C1 segment of cervical spinal cord (tissue), 14 donors: ENCODE results near the gene VIPAS39.

Experiments
- DNase-seq, 14 donors: peaks; one replicate each; lab custom pipeline; 2025; lab: John Stamatoyannopoulos, UW

The VIPAS39 gene

DNA sequence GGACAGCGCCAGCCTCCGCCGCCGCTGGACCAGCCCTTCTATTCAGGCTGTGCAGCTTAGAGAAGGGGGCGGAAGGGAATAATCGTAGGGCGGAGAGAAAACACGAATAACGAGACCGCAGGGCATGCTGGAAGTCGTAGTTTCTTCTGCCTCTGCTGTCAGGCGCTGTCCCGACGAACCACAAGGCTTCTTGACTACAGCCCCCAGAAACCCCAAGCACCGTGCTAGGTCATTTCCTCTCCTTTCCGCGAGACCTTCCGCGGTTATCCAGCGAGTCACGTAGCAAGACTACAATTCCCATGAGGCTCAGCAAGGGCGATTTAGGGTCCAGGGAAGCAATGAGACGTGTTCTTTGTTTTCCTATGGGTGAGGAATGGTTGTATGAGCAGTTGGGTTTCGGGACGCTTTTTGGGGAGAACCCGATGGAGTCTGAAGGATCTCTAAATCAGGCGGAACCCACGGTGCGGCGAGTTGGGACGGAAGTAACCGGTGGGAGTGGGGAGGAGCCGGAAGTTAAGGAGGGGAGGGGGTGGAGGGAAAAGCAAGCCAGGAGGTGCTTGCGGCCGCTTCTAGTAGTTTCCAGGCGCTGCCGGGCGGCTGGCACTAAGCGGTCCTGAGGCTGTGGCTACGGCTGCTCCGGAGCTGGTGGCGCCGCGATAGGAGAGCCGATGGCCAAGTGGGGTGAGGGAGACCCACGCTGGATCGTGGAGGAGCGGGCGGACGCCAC, at the start of gene VIPAS39, which contains the start of gene AHSA1:
Gene VIPAS39 (minus strand): TSS at position 80 of the 727 bp plus-strand sequence. CDS start 3,499 bp downstream, outside the sequence.
Gene AHSA1 (plus strand): TSS at position 572 of the 727 bp plus-strand sequence. CDS start 97 bp downstream, at position 669.
- DNase-seq = peak; percentile 85 to 100 (median 97)

DNA sequence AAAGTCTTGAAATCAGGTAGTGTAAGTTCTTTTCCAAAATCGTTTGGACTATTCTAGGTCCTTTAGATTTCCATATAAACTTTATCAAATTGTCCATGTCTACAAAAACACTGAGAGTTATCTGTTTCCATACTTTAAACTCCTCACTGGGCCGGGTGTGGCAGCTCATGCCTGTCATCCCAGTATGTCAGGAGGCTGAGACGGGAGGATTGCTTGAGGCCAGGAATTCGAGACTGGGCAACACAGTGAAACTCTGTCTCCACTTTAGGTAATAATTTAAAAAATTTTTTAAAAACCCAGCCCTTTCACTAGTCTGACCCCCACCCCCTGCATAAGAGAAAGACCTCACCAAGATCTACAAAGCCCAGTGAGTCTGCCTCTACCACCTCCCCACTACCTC, 47.6 kb upstream of the VIPAS39 start:
- no peak for DNase-seq

DNA sequence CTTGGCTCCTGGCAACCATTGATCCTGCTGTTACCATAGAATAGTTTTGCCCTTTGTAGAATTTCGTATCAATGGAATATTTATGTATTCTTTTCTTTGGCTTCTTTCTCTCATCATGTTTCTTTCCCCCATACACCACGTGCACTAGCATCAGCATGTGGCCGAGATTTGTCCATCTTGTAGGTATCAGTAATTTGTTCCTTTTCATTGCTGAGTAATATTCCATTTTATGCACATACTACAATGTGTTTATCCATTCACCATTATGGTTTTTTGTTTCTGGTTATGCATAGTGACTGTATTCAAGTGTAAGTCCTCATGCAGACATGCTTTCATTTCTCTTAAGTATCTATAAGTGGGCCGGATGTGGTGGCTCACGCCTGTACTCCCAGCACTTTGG, 45.7 kb upstream of the VIPAS39 start:
- DNase-seq = no peak

DNA sequence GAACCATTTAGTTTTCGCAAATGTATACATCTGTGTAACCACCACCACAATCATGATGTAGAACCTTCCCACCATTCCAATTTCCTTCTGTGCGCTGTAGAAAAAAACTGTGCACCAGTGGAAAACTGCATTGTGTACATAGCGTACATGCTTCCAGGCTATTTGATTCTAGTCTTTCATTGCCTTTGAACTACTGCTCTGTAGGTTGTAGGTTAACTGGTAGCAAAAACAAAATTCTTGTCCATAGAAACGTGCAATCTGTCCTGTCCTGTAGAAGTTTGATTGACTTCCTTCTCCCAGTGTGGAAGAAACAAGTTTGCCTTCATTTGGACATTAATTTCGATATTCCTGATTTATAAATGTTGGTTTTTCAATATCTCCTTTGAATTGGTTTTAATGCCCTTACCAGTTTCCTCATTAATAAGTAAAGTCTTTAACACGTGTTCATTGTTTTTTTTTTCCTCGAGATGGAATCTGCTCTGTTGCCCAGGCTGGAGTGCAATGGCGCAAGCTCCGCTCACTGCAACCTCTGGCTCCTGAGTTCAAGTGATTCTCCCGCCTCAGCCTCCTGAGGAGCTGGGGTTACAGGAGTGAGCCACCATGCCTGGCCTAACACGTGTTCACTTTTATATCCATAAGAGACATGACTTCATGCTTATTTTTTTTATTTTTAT, 44.8 kb upstream of the VIPAS39 start:
- no peak for DNase-seq

DNA sequence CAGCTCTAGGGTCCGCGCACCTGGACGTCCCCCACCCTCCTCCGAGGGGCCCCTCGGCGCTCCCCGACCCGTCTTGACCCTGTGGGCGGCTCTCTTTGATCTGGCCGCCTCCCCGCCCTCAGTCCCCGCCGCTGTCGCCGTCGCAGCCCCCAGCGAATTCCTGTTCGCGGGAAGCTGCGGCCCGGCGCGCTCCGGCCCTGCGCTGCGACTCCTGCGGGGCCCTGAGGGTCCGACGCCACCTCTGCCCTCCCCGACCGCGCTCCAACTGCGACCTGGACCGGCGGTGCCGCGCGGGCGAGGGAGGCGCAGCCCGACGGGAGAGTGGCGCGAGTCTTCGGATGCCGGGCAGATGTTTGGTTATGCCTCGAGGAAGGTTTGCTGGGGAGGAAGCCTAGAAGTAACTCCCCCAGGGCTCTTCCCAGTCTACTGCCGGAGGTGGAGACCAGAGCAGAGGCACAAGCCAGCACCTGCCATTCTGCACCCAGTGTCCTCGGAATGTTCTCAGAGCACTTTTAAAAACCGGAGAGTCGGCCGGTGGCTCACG, 41.7 kb upstream of the VIPAS39 start:
- DNase-seq = no peak

DNA sequence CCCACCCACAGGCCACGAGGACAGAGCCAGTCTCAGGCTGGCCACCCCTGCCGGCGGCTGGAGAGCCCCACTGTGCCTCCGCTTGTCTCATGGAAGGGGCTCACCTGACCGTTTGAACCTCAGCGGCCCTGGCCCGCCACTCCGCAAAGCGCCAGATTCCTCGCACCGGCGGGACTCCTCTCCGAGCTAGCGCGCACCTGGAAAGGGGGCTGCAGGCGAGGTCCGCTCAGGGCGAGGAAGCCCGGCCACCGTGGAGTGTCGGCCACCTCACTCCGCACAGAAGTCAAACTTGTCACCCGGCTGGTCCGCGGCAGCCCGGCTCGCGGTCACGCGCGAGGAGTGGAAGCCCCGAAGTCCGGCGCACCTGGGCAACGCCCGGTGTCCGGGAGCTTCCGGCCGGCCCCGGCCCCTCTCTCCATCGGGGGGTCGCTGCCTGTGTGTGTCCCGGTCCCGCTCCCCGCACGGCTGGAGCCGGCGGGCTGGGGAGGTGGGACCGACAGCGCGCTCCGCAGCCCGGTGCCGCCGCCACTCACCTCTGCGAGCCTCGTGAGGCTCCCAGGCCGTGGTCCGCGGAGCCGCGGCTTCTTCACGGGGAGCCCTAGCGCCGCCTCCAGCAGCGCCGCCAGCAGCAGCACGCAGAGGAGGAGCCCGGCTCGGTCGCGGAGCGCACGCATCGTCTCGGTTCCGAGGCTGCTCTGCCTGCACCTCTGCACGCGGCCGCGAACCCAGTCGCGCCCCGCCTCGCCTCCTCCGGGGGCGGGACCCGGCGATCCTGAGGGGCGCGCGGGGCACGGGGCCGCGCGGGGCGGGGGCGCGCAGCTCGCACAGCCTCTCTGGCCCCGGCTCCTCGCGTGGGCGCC, 40.9 kb upstream of the VIPAS39 start, which contains the start of gene ISM2:
Gene ISM2 (minus strand): TSS at position 697 of the 860 bp plus-strand sequence. CDS start 23 bp downstream, at position 674.
- peak in 1 of 14 donors; percentile 1 for DNase-seq

DNA sequence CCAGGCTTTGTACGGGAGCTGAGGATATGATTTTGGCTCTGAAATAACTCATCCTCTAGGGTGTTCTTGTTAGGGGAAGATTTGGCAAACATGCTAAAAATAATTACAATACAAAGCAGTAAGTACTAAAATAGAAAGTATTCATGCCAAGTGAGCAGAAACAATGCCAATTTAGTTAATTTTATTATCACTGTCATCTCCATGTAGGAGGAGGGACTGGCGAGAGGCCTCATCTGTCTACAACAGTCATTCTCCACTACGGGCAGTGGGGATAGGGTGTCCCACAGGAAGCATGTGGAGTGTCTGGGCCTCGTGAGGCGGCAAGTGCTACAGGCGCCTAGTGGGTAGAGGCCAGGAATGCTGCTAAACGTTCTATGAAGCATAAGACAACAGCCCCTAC, 37.9 kb upstream of the VIPAS39 start:
- no peak for DNase-seq

DNA sequence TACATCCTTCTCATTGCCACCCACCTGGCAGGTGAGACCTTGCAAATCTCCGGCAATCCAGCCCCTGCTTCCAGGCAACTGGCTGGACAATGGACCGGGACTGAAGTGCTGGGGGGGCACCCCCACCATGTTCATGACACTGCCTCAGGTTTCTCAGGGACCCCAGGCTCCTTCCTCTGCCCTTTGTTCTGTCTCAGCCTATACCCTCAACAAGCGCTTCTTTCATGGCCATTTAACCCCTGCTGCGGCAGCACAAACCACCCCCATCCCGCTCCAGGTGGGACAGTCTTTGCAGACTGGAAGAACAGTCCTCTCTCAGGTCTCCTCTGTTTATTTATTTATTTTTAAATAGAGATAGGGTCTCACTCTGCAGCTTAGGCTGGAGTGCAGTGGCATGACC, 33.7 kb upstream of the VIPAS39 start:
- no peak for DNase-seq

DNA sequence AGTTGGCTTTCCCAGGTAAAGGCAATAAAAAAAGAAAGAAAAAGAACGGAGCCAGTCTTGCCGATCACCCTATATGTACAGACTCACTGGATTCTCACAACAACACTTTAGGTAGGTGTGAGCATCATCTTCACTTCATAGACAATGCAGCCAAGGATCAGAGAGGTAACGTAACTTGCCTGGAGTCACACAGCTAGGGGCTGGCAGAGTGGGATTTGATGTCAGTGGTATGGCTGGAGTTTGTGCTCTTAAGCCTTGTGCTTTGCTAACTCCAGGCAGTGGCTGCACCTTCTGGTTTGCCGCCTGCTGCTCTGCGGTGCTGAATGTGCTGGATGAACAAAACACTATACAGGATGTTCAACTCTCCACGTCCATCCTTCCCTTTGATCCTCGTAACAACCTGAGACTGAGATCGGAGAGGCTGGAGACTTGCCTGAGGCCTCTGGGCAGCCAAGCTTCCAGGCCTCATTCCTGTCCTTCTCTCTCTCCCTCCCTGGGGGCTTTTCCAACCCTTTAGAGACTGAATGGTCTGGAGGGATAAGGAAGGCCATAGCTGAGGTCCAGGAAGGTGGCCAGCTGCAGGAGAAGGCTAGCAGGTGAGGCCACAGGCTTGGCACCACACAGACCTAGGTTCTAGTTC, 33.1 kb upstream of the VIPAS39 start:
- DNase-seq = no peak

DNA sequence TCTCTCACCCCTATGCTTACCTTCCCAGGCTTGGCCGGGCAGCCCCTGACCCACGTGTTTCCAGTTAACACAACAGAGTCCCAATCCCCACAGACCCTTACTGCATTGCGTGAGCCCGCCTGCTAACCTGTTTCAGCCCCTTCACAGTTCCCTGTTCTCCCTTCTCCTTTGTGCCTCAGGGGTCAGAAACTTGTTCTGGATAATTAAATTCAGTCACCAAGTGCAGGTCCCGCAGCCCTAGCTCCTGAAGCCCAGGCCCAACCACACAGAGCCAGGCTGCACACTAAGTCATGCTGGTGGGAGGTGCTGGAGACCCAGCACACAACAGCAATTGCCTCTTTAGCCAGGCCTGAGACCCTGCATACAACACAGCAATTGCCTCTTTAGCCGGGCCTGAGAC, 31.6 kb upstream of the VIPAS39 start:
- DNase-seq = no peak

DNA sequence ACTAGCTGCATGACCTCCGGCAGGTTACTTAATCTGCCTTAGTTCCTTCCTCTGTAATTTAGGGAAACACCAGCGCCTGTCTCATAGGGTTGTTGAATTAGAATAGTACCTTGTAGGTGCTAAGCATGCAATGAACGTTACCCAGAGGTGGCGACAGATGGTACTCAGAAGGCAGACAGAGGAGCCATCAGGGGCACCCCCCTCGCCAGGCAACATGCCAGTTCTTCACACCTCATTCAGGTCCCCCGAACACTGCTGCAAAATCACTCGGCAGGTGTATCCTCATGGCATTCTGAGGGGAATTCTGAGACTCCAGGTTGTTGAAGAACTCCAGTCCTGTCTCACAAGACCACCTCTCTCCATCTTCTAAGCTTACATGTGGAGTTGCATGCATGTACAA, 31.2 kb upstream of the VIPAS39 start:
- no peak for DNase-seq

DNA sequence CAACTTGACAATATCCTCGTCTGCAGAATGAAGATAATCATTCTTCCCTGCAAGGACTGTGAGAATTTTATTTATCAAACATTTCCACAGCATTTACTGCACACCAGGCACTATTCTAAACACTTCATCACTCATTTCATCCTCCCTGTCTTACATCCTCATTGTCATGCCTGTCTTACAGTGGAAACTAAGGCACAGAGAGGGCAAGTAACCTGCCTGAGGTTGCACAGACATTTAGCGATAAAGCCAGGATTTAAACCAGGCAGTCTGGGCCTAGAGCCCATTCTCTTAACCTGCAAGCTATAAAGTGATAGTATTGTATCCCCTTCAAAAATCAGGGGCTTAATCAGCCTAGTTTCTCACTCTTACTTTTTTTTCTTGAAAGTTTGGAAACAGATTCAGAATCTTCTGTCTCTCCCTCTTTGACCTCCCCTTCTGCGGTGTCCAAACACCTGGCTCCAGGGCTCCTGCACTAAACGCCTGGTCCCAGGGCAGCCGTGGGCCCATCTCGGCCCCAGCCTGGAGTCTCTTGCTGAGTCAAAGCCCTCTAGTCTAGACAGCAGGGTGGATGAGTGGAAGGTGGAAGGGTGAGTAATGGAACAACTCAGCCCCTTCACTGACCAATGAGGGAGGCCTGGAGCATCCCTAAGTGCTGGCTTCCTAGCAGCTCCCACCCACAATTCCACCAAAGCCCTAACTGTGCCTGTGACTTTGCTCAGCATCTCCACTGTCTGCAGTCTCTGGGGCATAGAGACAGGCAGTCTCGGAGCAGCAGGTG, 28.7 kb upstream of the VIPAS39 start:
- DNase-seq = no peak

DNA sequence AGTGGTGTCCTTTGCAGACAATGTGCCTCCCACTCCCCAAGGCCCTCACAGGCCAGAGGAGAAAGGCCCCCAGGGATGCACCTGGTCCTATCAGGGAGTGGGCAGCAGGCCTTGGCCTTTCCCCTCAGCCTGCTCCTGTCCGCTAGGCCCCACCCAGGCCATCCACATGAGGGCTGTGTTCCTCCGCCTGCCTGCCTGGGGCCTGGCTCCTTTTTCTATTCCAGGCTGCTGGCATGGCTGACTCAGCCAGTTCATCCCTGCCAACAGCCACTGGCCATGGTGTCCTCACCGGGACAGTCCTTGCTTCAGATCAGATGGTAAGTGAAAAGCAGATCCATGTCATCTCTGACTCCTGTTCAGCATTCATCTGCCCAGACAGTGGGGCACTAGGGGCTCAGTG, 27.9 kb upstream of the VIPAS39 start:
- DNase-seq = no peak

DNA sequence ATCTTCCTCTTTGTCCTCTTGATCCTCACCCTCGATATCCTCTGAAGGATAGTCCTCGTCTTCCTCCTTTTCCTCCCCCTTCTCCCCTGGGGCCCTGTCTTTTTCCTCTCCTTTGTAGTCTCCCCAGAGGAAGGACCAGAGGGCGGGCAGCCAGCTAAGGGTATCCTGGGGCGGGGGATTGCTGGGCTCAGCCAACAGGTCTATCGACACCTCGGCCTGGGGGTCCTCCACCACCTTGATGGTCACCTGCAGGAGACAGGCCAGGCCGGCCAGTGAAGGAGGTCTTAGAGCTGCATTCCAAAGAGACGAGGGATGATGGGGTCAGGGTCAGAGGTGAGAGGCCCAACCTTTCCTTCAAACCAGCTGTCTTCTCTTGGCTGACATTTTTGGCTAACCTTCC, 25.0 kb upstream of the VIPAS39 start:
- DNase-seq = no peak

DNA sequence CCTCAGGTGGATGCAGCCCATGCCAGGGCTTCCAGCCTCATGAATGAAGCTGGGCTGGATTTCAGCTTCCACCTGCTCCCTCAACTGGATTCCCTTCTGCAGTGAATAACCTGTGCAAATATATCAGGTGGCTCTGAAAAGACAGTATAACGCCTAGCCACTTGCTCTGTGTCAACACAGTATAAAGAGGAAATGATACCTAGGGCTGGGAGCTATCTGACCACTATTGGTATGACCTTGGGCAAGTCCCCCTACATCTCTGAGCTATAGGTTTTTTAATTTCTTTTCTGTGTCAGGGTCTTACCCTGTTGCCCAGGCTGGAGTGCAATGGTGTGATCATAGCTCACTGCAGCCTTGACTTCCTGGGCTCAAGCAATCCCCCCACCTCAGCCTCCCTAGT, 21.4 kb upstream of the VIPAS39 start:
- no peak for DNase-seq

DNA sequence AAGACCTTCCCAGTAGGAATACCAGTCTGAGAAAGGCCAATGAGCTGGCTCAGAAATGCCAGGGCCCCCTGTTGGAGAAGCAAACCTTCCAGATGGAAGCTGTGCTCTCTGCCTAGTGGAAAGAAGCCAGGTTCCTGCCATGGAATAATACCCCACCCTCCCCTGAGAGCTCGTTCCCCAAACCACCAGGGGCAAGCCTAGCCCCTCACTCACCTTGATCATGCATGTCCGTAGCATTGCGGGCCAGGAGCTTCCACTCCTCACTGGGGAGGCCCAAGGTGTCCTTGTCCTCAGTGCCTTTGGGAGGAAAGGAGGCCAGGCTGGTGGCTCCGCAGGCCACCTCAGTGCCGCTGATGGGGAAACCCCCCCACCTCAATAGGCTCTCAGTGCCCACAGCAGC, 20.6 kb upstream of the VIPAS39 start:
- no peak for DNase-seq

DNA sequence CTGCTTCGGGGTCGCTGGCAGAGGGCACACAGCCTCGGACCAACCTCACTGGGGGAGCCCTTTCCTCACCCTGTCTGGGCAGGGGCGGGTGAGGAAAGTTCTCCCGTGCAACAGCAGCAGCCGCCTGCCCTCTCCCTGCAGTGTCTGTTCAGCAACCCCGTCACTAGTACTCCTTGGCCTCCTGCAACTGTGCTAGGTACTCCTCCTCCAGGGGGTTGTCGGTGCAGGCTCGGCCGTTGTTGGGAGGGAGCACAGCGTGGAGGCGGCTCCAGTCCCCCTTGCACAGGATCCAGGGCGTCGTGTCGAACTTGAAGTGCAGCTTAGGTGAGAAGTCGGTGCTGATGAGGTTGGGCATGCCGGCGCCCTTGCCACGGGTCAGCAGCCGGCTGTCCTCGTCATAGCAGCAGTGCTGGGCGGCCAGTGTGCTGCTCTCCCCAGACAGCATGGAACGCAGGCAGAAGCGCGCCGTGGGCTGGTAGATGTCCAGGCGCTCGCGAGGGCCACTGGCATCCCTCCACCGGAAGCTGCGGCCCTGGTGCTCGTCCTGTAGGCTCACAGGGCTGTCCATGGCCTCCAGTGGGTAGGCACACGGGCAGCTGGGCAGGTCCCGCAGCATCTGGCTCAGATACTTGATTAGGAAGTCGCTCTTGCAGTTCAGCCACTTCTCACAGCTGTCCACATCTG, 18.2 kb upstream of the VIPAS39 start:
- DNase-seq = no peak

DNA sequence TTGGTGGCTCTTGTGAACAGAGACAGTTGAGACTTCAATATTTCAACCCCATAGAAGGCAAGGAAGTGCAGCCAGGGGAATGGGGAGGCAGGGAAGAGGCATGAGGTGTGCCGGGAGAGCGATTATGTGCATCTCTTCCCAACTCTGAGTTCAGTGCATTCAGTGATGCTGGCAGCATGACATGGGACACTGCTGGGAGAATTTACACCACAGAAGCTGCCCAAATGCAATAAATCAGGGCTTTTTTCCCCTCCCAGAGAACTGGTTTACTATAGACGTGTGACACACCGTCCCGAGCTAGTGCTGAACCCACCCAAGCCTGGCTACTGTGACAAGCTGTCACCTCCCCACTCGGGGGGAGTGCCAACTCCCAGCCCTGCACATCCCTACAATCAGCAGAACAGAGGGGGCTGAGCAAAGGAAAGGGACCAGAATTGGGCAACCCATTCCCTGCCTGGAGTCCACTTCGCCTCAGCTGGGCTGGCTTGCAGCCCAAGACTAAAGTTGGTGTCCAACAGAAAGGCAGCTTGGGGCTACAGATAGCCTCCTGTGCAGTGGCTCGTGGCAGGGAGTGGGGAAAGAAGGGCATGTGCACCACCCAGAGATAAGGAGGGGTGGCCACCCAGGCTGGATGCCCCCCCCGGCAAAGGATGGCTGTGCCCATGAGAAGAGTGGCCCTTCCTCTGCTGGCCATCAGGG, 17.2 kb upstream of the VIPAS39 start:
- no peak for DNase-seq

DNA sequence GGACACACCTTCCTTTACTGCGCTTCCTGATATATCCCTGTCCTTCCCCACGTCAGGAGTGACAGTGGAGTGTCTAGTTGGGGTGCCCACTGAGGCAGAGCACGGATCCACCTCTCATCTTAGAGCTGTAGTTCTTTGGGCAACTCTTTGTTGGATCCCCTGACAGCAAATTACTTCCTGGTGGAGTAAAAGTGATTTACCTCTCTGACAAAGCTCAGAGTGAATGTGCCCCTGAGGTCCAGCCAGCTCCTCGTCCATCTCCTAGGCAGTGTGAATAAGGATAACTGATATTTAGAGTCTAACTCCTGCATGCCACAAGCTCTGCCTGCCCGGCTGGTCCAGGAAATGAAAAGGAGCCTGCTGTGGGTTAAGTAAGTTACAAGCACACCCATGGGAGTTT, 16.5 kb upstream of the VIPAS39 start:
- no peak for DNase-seq
